ENCODE measurements around the gene PREX1.

The PREX1 gene

DNA sequence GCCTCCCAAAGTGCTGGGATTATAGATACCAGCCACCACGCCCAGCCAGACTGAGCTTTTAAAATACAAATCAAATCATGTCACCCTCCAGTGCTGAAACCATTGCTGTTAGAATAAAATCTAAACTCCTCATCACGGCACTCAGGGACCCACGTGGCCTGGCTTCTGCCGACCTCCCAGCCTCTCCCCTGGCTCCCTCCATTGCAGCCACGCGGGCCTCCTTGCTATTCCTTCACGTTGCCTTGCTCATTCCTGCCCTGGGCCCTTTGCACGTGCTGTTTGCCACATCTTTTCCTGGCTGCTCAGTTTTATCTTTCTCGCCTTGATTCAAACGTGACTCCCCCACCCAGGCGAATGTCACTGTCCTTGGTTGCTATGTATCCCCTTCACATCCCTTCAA is 244.6 kb downstream of the PREX1 start:
- no peak for DNase-seq (ENCODE audit: extremely low read depth, insufficient read length)
- no peak for TF ChIP-seq CTCF (IDR thresholded peaks at IDR 0.05; ENCODE audit: insufficient read depth, low read length, poor library complexity, severe bottlenecking)
- Histone ChIP-seq H3K36me3 (ENCODE audit: control insufficient read depth, insufficient read depth, low read length) (no peaks in the 10 kb centered on the region), H3K4me3 (replicated peaks; ENCODE audit: low read depth, low read length) (no peak overlapping the region), H3K27me3 (replicated peaks; ENCODE audit: control insufficient read depth, insufficient read depth, low read length) (no peaks in the 10 kb centered on the region)

- Histone ChIP-seq H3K27me3 (replicated peaks; ENCODE audit: control insufficient read depth, insufficient read depth, low read length) (no peaks in the 10 kb centered on the region), H3K4me3 (replicated peaks; ENCODE audit: low read depth, low read length) (no peak overlapping the region), H3K36me3 (ENCODE audit: control insufficient read depth, insufficient read depth, low read length) (no peaks in the 10 kb centered on the region)
- DNase-seq (ENCODE audit: extremely low read depth, insufficient read length), result no peak
- no peak for TF ChIP-seq CTCF (IDR thresholded peaks at IDR 0.05; ENCODE audit: insufficient read depth, low read length, poor library complexity, severe bottlenecking)
Observed at GRCh38 chr20:48582673-48582985, 245.2 kb downstream of the PREX1 start.

DNA sequence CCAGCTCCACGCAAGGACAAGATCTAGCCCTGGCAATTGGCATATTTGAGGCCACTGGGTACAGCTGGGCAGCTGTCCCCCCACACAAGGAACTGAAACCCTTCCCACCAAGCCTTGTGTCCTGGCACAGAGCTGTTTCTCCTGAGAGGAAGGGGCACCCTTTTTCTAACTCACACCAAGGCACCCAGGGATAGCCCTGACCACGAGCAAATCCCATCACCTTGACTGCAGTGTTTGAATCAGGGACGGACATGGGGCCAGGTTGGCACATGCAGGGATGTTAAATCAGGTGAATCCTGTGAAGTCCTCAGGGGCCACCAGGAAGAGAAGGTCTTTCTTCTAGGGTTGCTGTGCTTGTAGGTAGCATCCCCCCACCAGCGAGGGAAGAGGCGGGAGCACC is 246.6 kb downstream of the PREX1 start:
- Histone ChIP-seq H3K27me3 (replicated peaks; ENCODE audit: control insufficient read depth, insufficient read depth, low read length) (no peaks in the 10 kb centered on the region; the same call in 1 of the 2 replicates), H3K4me3 (replicated peaks; ENCODE audit: low read depth, low read length) (no peak overlapping the region), H3K36me3 (ENCODE audit: control insufficient read depth, insufficient read depth, low read length) (no peaks in the 10 kb centered on the region)
- DNase-seq (ENCODE audit: extremely low read depth, insufficient read length), result no peak
- TF ChIP-seq CTCF (IDR thresholded peaks at IDR 0.05; ENCODE audit: insufficient read depth, low read length, poor library complexity, severe bottlenecking), result no peak

DNA sequence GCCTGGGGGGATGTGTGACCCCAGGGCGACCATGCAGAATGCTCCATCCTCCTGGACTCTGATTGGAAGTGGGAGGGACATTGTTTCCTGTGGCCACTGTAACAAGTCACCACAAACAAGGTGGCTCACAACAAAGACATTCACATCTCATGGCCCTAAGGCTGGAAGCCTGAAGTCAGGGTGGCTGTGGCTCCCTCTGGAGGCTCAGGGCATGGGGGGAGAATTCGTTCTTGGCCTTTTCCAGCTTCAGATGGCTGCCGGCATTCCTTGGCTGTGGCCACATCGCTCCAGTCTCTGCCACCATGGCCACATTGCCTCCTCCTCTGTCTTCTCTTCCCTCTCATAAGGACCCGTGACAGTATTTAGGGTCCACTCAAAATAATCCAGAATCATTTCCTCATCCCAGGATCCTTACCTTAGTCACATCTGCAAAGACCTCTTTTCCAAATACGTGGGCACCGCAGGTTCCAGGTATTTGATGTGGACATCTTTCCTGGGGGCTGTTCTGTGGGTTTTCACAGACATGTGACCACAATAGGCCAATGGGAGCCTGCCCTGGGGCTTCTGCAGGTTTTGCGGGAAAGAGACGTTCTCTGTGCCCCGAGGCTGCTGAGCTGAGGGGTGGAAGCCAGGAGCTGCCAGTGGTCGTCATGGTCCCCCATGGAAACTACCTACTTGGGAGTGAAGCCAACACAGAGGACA is 249.3 kb downstream of the PREX1 start:
- Histone ChIP-seq H3K27me3 (replicated peaks; ENCODE audit: control insufficient read depth, insufficient read depth, low read length) (no peaks in the 10 kb centered on the region; the same call in 1 of the 2 replicates), H3K36me3 (ENCODE audit: control insufficient read depth, insufficient read depth, low read length) (no peaks in the 10 kb centered on the region), H3K4me3 (replicated peaks; ENCODE audit: low read depth, low read length) (no peak overlapping the region)
- no peak for DNase-seq (ENCODE audit: extremely low read depth, insufficient read length)
- TF ChIP-seq CTCF (IDR thresholded peaks at IDR 0.05; ENCODE audit: insufficient read depth, low read length, poor library complexity, severe bottlenecking), result peak; percentile 31

GRCh38 chr20:48577557-48577956 is 250.2 kb downstream of the PREX1 start:
- Histone ChIP-seq H3K4me3 (replicated peaks; ENCODE audit: low read depth, low read length) (no peak overlapping the region), H3K36me3 (ENCODE audit: control insufficient read depth, insufficient read depth, low read length) (no peaks in the 10 kb centered on the region), H3K27me3 (replicated peaks; ENCODE audit: control insufficient read depth, insufficient read depth, low read length) (no peaks in the 10 kb centered on the region; the same call in 1 of the 2 replicates)
- DNase-seq (ENCODE audit: extremely low read depth, insufficient read length), result no peak
- TF ChIP-seq CTCF (IDR thresholded peaks at IDR 0.05; ENCODE audit: insufficient read depth, low read length, poor library complexity, severe bottlenecking), result no peak

DNA sequence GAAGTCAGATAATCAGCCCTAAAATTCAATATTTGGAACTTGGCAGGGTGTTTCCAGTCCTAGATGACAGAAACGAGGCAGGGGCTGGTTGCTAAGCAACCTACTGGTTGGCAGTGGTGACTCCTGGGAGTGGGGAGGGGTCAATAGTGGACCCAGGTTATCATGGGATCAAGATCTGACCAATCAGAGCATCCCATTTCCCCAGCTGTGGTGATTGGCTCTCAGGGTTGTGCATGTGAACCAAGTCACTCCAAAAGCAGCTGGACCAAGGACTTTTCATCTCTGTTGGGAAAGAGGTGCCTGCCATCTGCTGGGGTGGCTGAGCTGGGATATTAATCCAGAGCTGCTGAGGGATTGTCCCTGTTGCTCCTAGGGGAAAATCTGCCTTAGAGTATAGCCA is 253.4 kb downstream of the PREX1 start:
- Histone ChIP-seq H3K27me3 (replicated peaks; ENCODE audit: control insufficient read depth, insufficient read depth, low read length) (peaks cover 1% of the 10 kb centered on the region), H3K36me3 (ENCODE audit: control insufficient read depth, insufficient read depth, low read length) (no peaks in the 10 kb centered on the region), H3K4me3 (replicated peaks; ENCODE audit: low read depth, low read length) (no peak overlapping the region)
- TF ChIP-seq CTCF (IDR thresholded peaks at IDR 0.05; ENCODE audit: insufficient read depth, low read length, poor library complexity, severe bottlenecking), result no peak
- no peak for DNase-seq (ENCODE audit: extremely low read depth, insufficient read length)
